Central memory CD8-positive, alpha-beta T cell (primary cell): ENCODE measurements around the gene C2CD4C.
"Not testable (repeated sequence)": the region's sequence is repeated elsewhere in the genome, so short reads cannot be mapped to it uniquely, and the experiment has no call there.

ENCODE experiments used
- ATAC-seq: fragments of 150-1000 bp; cut with Tn5 transposase; replicated peaks from 2 replicates; pipeline ENCODE4 v1.10.0; 2022; ENCODE audit warnings: mild to moderate bottlenecking, moderate FRiP score, moderate number of reproducible peaks; ENCODE audit not compliant: poor library complexity, severe bottlenecking; ENCODE audit errors: extremely low read depth
- DNase-seq, 2 donors: peaks; one replicate each; pipeline ENCODE4 v3.0.0; 2021; ENCODE audit warnings: low spot score in 2 of 2
- H3K27ac Mint-ChIP-seq: one replicate; pipeline ENCODE4 v1.8.0; 2022; ENCODE audit warnings: low read depth, mild to moderate bottlenecking, moderate library complexity, mixed read lengths
- H3K27me3 Mint-ChIP-seq: one replicate; pipeline ENCODE4 v1.8.0; 2022; ENCODE audit warnings: mixed read lengths
- H3K36me3 Mint-ChIP-seq: one replicate; pipeline ENCODE4 v1.8.0; 2022; ENCODE audit warnings: mild to moderate bottlenecking, moderate library complexity, mixed read lengths; ENCODE audit not compliant: insufficient read depth
- H3K4me1 Mint-ChIP-seq: one replicate; pipeline ENCODE4 v1.8.0; 2022; ENCODE audit warnings: mixed read lengths
- H3K4me3 Mint-ChIP-seq: one replicate; pipeline ENCODE4 v1.8.0; 2022; ENCODE audit warnings: mild to moderate bottlenecking, moderate library complexity, mixed read lengths
- H3K9me3 Mint-ChIP-seq: one replicate; pipeline ENCODE4 v1.8.0; 2022; ENCODE audit warnings: mixed read lengths

C2CD4C gene

DNA sequence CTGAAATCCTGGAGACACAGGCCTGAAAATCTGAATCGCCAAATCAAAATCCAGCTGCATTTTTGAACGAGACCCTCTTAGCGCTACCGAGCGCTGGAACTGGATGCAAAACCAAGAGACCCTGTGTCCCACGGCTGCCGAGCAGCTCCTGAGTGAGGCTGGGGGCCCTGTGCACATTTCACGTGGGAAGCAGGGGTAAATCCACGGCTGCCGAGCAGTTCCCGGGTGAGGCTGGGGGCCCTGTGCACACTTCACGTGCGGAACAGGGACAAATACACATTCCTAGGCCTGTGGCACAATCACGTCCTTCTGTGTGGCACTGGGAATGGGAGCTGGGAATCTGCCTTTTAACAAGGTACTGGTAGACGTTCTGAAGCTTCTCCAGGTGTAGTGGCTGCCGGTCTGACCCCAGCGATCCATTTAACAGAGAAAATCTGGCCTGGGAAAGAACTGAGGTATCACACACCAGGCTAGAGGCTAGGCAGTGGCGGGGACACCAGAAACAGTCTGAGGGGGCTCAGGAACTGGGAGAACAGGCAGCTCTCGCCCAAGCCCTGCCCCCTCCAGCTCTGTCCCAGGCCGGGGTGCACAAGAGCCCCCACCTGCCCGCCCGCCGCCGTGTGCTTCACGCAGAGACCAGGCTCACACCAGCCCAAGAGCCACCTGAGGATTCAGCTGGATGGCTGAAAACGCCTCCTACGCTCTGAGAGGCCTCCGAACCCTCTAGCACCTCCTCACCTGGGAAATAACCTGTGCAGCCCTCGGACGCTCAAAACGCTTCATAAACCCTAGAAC is 11.0 kb upstream of the C2CD4C start:
- Mint-ChIP-seq H3K4me1 (no peaks in the 10 kb centered on the region), H3K27me3 (no peaks in the 10 kb centered on the region), H3K27ac (no peak overlapping the region), H3K9me3 (no peaks in the 10 kb centered on the region), H3K36me3 (no peaks in the 10 kb centered on the region), H3K4me3 (no peak overlapping the region)
- no peak for ATAC-seq
- no peak for DNase-seq

GRCh38 chr19:418761-419671 is 10.1 kb upstream of the C2CD4C start:
- H3K27me3 Mint-ChIP-seq: no peaks in the 10 kb centered on the region
- H3K4me3 Mint-ChIP-seq: no peak overlapping the region
- no peak for DNase-seq
- no peaks in the 10 kb centered on the region for H3K9me3 Mint-ChIP-seq
- no peak for ATAC-seq
- H3K4me1 Mint-ChIP-seq: no peaks in the 10 kb centered on the region
- H3K27ac Mint-ChIP-seq: no peak overlapping the region
- H3K36me3 Mint-ChIP-seq: no peaks in the 10 kb centered on the region

DNA sequence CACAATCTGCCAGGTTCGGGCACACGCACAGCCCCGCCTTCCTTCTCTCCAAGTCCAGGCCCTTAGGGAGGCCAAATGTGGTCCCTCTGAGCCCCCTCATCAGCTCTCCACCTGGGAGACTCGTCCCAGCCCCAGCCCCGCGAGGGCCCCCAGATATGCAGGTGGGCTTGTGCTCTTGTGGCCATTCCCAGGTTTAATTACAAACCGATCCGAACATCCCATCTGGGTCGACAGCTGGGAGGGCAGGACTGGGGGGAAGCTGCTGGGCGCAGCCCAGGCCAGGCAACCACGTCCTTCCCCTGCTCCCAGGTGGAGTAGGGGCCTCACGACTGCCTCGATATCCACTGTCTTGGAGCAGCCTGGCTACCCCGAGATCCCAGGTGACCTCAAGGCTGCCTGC is 7.5 kb upstream of the C2CD4C start:
- no peak for ATAC-seq

GRCh38 chr19:415292-415691 is 6.3 kb upstream of the C2CD4C start:
- H3K4me3 Mint-ChIP-seq: no peak overlapping the region
- no peak for ATAC-seq
- no peak for DNase-seq
- H3K9me3 Mint-ChIP-seq: no peaks in the 10 kb centered on the region
- H3K4me1 Mint-ChIP-seq: no peaks in the 10 kb centered on the region
- no peak overlapping the region for H3K27ac Mint-ChIP-seq
- H3K27me3 Mint-ChIP-seq: no peaks in the 10 kb centered on the region
- H3K36me3 Mint-ChIP-seq: no peaks in the 10 kb centered on the region

More for the DNA sequence above, 7.5 kb upstream of the C2CD4C start:
- H3K27me3 Mint-ChIP-seq: no peaks in the 10 kb centered on the region
- no peak overlapping the region for H3K27ac Mint-ChIP-seq
- H3K4me3 Mint-ChIP-seq: no peak overlapping the region
- DNase-seq: no peak
- no peaks in the 10 kb centered on the region for H3K4me1 Mint-ChIP-seq
- no peaks in the 10 kb centered on the region for H3K36me3 Mint-ChIP-seq
- no peaks in the 10 kb centered on the region for H3K9me3 Mint-ChIP-seq

GRCh38 chr19:413756-414420 is 4.9 kb upstream of the C2CD4C start:
- H3K4me1 Mint-ChIP-seq: peaks cover 8% of the 10 kb centered on the region
- ATAC-seq (no peak), DNase-seq (no peak)
- H3K4me3 Mint-ChIP-seq: no peak overlapping the region
- no peak overlapping the region for H3K27ac Mint-ChIP-seq
- peaks cover 10% of the 10 kb centered on the region for H3K27me3 Mint-ChIP-seq
- no peaks in the 10 kb centered on the region for H3K9me3 Mint-ChIP-seq
- no peaks in the 10 kb centered on the region for H3K36me3 Mint-ChIP-seq

DNA sequence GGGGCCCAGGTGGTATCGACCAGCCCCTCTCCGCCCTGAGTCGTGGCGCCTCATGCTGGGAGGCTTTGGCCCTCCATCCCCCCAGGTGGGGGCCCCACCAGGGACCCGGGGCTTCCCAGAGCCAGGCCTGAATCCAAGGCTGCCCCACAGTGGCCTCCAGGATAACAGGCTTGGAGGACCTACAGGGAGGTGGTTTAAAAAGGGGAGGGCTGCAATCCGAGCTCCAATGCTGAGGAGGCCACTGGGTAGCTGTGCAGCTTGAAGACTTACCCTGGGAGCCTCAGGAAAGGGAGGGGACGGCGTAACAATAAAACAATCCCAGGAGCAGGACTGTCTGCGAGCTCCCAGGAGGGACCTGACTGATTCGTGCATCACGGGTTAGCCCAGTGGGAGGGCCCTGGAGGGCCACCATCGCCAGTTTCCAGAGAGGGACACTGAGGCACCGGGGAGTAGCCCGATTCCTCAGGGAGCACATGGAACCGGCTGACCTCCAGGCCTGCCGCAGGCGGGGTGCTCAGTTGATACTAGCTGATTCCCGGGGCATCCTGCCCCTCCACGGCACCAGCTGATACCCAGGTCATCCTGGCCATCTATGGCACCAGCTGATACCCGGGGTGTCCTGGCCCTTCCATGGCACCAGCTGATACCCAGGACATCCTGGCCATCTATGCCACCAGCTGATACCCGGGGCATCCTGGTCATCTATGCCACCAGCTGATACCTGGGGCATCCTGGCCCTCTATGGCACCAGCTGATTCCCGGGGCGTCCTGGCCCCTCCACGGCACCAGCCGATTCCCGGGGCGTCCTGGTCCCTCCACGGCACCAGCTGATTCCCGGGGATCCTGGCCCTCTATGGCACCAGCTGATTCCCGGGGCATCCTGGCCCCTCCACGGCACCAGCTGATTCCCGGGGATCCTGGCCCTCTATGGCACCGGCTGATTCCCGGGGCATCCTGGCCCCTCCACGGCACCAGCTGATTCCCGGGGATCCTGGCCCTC is 3.7 kb upstream of the C2CD4C start:
- H3K9me3 Mint-ChIP-seq: no peaks in the 10 kb centered on the region
- ATAC-seq (no peak), DNase-seq (no peak)
- H3K27me3 Mint-ChIP-seq: peaks cover 10% of the 10 kb centered on the region
- peaks cover 8% of the 10 kb centered on the region for H3K4me1 Mint-ChIP-seq
- H3K36me3 Mint-ChIP-seq: no peaks in the 10 kb centered on the region
- H3K27ac Mint-ChIP-seq: no peak overlapping the region
- H3K4me3 Mint-ChIP-seq: no peak overlapping the region

DNA sequence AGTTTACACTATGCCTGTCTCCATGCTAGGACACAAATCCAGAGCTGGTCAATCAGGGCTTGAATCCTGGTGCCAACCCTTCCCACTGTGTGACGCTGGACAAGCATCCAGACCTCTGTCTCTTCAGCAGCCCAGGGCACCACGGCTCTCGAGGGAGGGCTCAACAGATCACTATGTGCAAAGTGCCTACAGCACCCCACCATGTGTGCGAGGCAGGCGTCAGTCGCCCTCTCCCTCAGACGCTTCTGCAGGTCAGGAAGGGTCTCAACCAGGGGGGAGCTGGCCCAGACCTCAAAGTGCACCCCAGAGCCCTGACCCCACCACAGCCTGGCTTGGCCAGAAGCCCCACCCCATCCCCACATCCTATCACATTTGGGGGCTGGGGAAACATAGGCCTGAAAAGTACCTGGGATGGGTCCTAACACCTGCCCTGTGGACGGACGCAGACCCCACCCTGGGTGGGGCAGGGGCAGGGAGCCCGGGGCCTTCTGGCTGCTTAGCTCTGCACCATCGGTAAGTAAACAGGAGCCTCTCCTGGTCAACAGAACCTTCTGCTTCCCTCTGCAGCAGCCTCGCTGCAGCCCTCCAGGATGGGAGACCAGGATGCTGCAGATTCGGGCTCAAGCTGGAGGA is 2.9 kb upstream of the C2CD4C start:
- Mint-ChIP-seq H3K36me3 (no peaks in the 10 kb centered on the region), H3K27me3 (peaks cover 10% of the 10 kb centered on the region), H3K27ac (no peak overlapping the region), H3K4me1 (peaks cover 8% of the 10 kb centered on the region), H3K4me3 (no peak overlapping the region), H3K9me3 (no peaks in the 10 kb centered on the region)
- no peak for ATAC-seq
- no peak for DNase-seq

DNA sequence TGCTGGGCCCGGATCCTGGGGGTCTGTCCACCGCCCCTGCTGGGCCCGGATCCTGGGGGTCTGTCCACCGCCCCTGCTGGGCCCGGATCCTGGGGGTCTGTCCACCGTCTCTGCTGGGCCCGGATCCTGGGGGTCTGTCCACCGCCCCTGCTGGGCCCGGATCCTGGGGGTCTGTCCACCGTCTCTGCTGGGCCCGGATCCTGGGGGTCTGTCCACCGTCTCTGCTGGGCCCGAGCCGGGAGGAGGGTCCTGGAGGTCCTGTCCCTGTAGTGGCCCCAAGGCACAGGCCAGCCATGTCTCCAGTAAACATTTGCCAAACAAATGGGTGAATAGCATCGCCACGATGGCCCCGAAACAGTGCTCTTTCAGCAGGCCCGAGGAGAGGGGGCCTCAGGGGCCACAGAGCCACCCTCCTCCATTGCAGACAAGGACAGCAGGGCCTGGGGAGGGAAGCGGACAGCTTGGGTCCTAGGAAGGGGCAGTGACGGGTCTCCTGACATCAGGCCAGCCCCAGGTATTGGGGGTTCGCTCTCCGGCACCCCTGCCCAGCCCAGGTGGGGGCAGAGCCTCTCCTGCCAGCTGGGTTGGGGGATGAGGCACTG is 2.3 kb upstream of the C2CD4C start:
- H3K4me1 Mint-ChIP-seq, H3K4me3 Mint-ChIP-seq, H3K36me3 Mint-ChIP-seq, ATAC-seq, DNase-seq, H3K27ac Mint-ChIP-seq, H3K9me3 Mint-ChIP-seq: not testable (repeated sequence)
- peaks cover 10% of the 10 kb centered on the region for H3K27me3 Mint-ChIP-seq

GRCh38 chr19:410243-410781 is 1.4 kb upstream of the C2CD4C start:
- Mint-ChIP-seq H3K4me3 (no peak overlapping the region), H3K27ac (no peak overlapping the region), H3K9me3 (no peaks in the 10 kb centered on the region), H3K27me3 (peaks cover 10% of the 10 kb centered on the region), H3K36me3 (no peaks in the 10 kb centered on the region), H3K4me1 (peaks cover 8% of the 10 kb centered on the region)
- DNase-seq: no peak
- ATAC-seq: no peak

DNA sequence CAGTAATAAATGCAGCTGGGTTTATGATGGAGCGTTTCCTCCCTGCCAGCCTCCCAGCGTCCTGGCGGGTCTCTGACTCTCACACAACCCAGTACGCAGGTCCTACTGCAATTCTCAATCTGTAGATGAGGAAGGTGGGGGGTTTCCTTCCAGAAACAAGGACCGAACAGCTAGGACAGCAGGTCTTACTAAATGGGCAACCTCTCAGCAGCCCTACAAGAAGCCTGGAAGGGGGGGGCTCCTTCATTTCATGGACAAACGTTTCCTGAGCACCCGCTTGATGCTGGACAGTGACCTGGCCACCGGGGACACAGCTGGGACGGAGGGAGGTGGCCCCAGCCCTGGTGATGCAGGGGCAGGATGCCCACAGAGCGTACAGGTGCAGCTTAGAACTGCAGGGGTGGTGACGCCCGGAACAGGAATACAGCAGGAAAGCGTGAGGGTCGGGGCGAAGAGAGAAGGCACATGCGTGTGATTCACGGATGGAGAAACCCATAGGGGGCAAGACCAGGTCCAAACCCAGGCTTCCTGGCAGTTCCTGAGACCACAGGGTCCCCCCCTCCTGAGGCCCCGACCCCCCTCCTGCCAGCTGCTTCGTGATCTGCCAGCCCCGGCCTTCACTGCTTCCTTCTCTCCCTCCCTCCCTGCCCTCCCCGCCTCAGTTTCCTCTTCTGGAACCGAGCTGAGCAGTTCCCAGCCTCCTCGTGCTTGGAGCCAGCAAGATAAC is 732 bp upstream of the C2CD4C start:
- Mint-ChIP-seq H3K9me3 (no peaks in the 10 kb centered on the region), H3K27ac (no peak overlapping the region), H3K4me3 (peak overlapping the region; percentile 79), H3K4me1 (peaks cover 8% of the 10 kb centered on the region), H3K36me3 (no peaks in the 10 kb centered on the region), H3K27me3 (peaks cover 10% of the 10 kb centered on the region)
- ATAC-seq (no peak), DNase-seq (no peak)
